ENCODE results near the gene SLC4A7. TPM values are rescaled to one million over a fixed set of nuclear protein-coding genes. Genes with fewer than 3 reads are reported as not detected.

SLC4A7 gene
- total and polyA plus RNA-seq, 7 donors, result 1.4 to 26.6 (median 13.3) TPM

GRCh38 chr3:27384191-27384590, 100.0 kb downstream of the SLC4A7 start:
- ATAC-seq (no peak), DNase-seq (no peak)
- Histone ChIP-seq H3K9me3 (no peaks in the 10 kb centered on the region), H3K27me3 (ENCODE audit: insufficient read depth in 3 of 3, low read length in 2 of 3) (no peaks in the 10 kb centered on the region), H3K4me1 (no peaks in the 10 kb centered on the region), H3K36me3 (ENCODE audit: insufficient read depth in 1 of 2, low read depth in 1 of 2) (peaks cover 0 to 45% of the 10 kb centered on the region in 2 donors), H3K4me3 (no peak overlapping the region), H3K27ac (no peak overlapping the region)
- WGBS, 3 donors, result 97 to 100% (median 98%) methylated on average over 1 of the region's 1 CpG
- intact Hi-C loops (cut with DNase I), result no loop called here
- TF ChIP-seq CTCF (IDR thresholded peaks at IDR 0.05), result no peak

GRCh38 chr3:27380433-27381357, 103.5 kb downstream of the SLC4A7 start:
- ATAC-seq, result no peak
- Histone ChIP-seq H3K4me1 (no peaks in the 10 kb centered on the region), H3K27me3 (ENCODE audit: insufficient read depth in 3 of 3, low read length in 2 of 3) (no peaks in the 10 kb centered on the region), H3K36me3 (ENCODE audit: insufficient read depth in 1 of 2, low read depth in 1 of 2) (peaks cover 0 to 55% of the 10 kb centered on the region in 2 donors), H3K9me3 (no peaks in the 10 kb centered on the region), H3K4me3 (no peak overlapping the region), H3K27ac (no peak overlapping the region)
- DNase-seq, result no peak
- intact Hi-C loops (cut with DNase I), result no loop called here
- WGBS, 3 donors, result 87 to 91% (median 89%) methylated on average over 3 of the region's 3 CpGs
- no peak for TF ChIP-seq CTCF (IDR thresholded peaks at IDR 0.05)

- Histone ChIP-seq H3K27ac (no peak overlapping the region), H3K27me3 (ENCODE audit: insufficient read depth in 3 of 3, low read length in 2 of 3) (no peaks in the 10 kb centered on the region), H3K9me3 (no peaks in the 10 kb centered on the region), H3K36me3 (ENCODE audit: insufficient read depth in 1 of 2, low read depth in 1 of 2) (peaks cover 0 to 32% of the 10 kb centered on the region in 2 donors), H3K4me1 (peaks cover 12% of the 10 kb centered on the region), H3K4me3 (no peak overlapping the region)
- intact Hi-C loops (cut with DNase I), result no loop called here
- no peak for DNase-seq
- no peak for TF ChIP-seq CTCF (IDR thresholded peaks at IDR 0.05)
- no peak for ATAC-seq
Observed at GRCh38 chr3:27378331-27378730, 105.9 kb downstream of the SLC4A7 start.

GRCh38 chr3:27376109-27376772, 107.9 kb downstream of the SLC4A7 start:
- peaks cover 12% of the 10 kb centered on the region for H3K4me1 ChIP-seq
- ATAC-seq (no peak), DNase-seq (no peak)
- no peak overlapping the region for H3K27ac ChIP-seq
- no peak for TF ChIP-seq CTCF (IDR thresholded peaks at IDR 0.05)
- intact Hi-C loops (cut with DNase I), result no loop called here
- no peak overlapping the region for H3K4me3 ChIP-seq
- peaks cover 0 to 17% of the 10 kb centered on the region in 2 donors for H3K36me3 ChIP-seq (ENCODE audit: insufficient read depth in 1 of 2, low read depth in 1 of 2)
- no peaks in the 10 kb centered on the region for H3K9me3 ChIP-seq
- H3K27me3 ChIP-seq (ENCODE audit: insufficient read depth in 3 of 3, low read length in 2 of 3), result no peaks in the 10 kb centered on the region
- 88 to 97% (median 93%) methylated on average over 6 of the region's 6 CpGs for WGBS, 3 donors
